MCF 10A (cell line): ENCODE data around the gene DSTN. TPM values are rescaled to one million over a fixed set of nuclear protein-coding genes. Genes with fewer than 3 reads are reported as not detected.

Experiments
- BruUV-seq: library from RNA; stranded (reverse); fragments of 400-500 nt; replicated peaks from 2 replicates; lab custom pipeline; 2021; lab: Mats Ljungman, UMichigan
- CTCF ChIA-PET: fragments of 300-600 bp; sonication (Branson Sonifier 250); formaldehyde crosslinking; extraction: SDS; loops from one replicate; lab custom pipeline; 2021; ENCODE audit warnings: antibody characterized with exemption, inconsistent platforms; lab: Yijun Ruan, JAX
- POLR2A ChIA-PET: fragments of 300-600, 350-650 bp; sonication (Branson Sonifier 250); formaldehyde crosslinking; extraction: SDS; loops from one replicate; lab custom pipeline; 2020; ENCODE audit warnings: antibody characterized with exemption, inconsistent platforms; lab: Yijun Ruan, JAX
- DNase-seq: peaks from one replicate; pipeline ENCODE4 v3.0.0-alpha.2; 2018; ENCODE audit not compliant: unreplicated experiment
- H3K27ac Mint-ChIP-seq: one replicate; pipeline ENCODE4 v1.8.0; 2022; ENCODE audit warnings: mild to moderate bottlenecking, low read depth, mixed read lengths; ENCODE audit not compliant: unreplicated experiment
- H3K27me3 Mint-ChIP-seq: one replicate; pipeline ENCODE4 v1.8.0; 2022; ENCODE audit warnings: mixed read lengths; ENCODE audit not compliant: insufficient read depth, unreplicated experiment
- H3K36me3 Mint-ChIP-seq: one replicate; pipeline ENCODE4 v1.8.0; 2022; ENCODE audit warnings: mild to moderate bottlenecking, moderate library complexity, mixed read lengths; ENCODE audit not compliant: insufficient read depth, unreplicated experiment
- H3K4me1 Mint-ChIP-seq: one replicate; pipeline ENCODE4 v1.8.0; 2022; ENCODE audit warnings: mixed read lengths; ENCODE audit not compliant: insufficient read depth, unreplicated experiment
- H3K4me3 Mint-ChIP-seq: one replicate; pipeline ENCODE4 v1.8.0; 2022; ENCODE audit warnings: mild to moderate bottlenecking, moderate library complexity, mixed read lengths; ENCODE audit not compliant: unreplicated experiment
- H3K9me3 Mint-ChIP-seq: one replicate; pipeline ENCODE4 v1.8.0; 2022; ENCODE audit warnings: mixed read lengths; ENCODE audit not compliant: unreplicated experiment
- CTCF ChIP-seq: fragments of 200-600 bp; IDR thresholded peaks from one replicate; pipeline ENCODE4 v1.8.0; 2022; ENCODE audit warnings: antibody characterized with exemption, mild to moderate bottlenecking; ENCODE audit not compliant: unreplicated experiment
- intact Hi-C: fragments of 100-400 bp; cut with micrococcal nuclease; formaldehyde crosslinking; loops from 2 replicates; pipeline ENCODE4 v1.14.1; 2022
- total RNA-seq: library from RNA; stranded (reverse); gene quantifications from 2 replicates; pipeline ENCODE4 v1.2.3, GENCODE V29; 2022

Gene DSTN
- total RNA-seq, 1 experiment from 2014 or later, result 280 TPM

- peak overlapping the region; percentile 99 for H3K27ac Mint-ChIP-seq
Measured at GRCh38 chr20:17573463-17573862, 3.6 kb downstream of the DSTN start.

GRCh38 chr20:17576215-17576614 is 6.3 kb downstream of the DSTN start:
- Mint-ChIP-seq H3K36me3 (peaks cover 34% of the 10 kb centered on the region), H3K27ac (no peak overlapping the region), H3K9me3 (no peaks in the 10 kb centered on the region), H3K4me3 (no peak overlapping the region), H3K4me1 (peaks cover 45% of the 10 kb centered on the region), H3K27me3 (no peaks in the 10 kb centered on the region)
- CTCF ChIA-PET, result interaction anchor here (0.7 to 3.3 kb wide), 5 partner anchors 10 to 72 kb away, joined by 3 to 12 read pairs (median 3); no protein-coding TSS in a partner anchor
- POLR2A ChIA-PET, result interaction anchor here (1.9 to 8.7 kb wide), 4 partner anchors 11 to 34 kb away, joined by 5 to 340 read pairs (median 9); no protein-coding TSS in a partner anchor
- no peak for DNase-seq
- BruUV-seq, result no TSS peak
- intact Hi-C loops, result no loop called here
- no peak for TF ChIP-seq CTCF

More at GRCh38 chr20:17573463-17573862, 3.6 kb downstream of the DSTN start:
- BruUV-seq, result no TSS peak
- CTCF ChIA-PET, result interaction anchor here (0.6 to 6.3 kb wide), 16 partner anchors 9 to 397 kb away, joined by 3 to 75 read pairs (median 6); partner anchors contain the start of genes BFSP1 and RRBP1
- intact Hi-C loops, result loop anchor here (5.0 kb wide), 1 partner anchor 39 kb away; no protein-coding TSS in a partner anchor
- Mint-ChIP-seq H3K4me3 (peak overlapping the region; percentile 94), H3K27me3 (no peaks in the 10 kb centered on the region), H3K36me3 (peaks cover 38% of the 10 kb centered on the region), H3K4me1 (peaks cover 22% of the 10 kb centered on the region), H3K9me3 (no peaks in the 10 kb centered on the region)
- no peak for TF ChIP-seq CTCF
- POLR2A ChIA-PET, result interaction anchor here (0.7 to 8.7 kb wide), 14 partner anchors 10 to 1015 kb away, joined by 3 to 348 read pairs (median 30); partner anchors contain the start of genes BFSP1, MGME1, RRBP1 and SNX5
- no peak for DNase-seq

GRCh38 chr20:17579369-17580039 is 9.6 kb downstream of the DSTN start:
- Mint-ChIP-seq H3K27me3 (no peaks in the 10 kb centered on the region), H3K4me3 (no peak overlapping the region), H3K4me1 (peaks cover 27% of the 10 kb centered on the region), H3K36me3 (peaks cover 33% of the 10 kb centered on the region), H3K27ac (peak overlapping the region; percentile 64), H3K9me3 (no peaks in the 10 kb centered on the region)
- no peak for TF ChIP-seq CTCF
- no TSS peak for BruUV-seq
- peak; percentile 28 for DNase-seq
- ChIA-PET CTCF (interaction anchor here (0.5 to 2.1 kb wide), 7 partner anchors 11 to 340 kb away, joined by 3 to 11 read pairs (median 4); no protein-coding TSS in a partner anchor), POLR2A (interaction anchor here (0.9 to 9.3 kb wide), 6 partner anchors 7 to 37 kb away, joined by 3 to 168 read pairs (median 4); partner anchors contain the start of gene DSTN)
- intact Hi-C loops, result no loop called here

- Mint-ChIP-seq H3K9me3 (no peaks in the 10 kb centered on the region), H3K4me1 (peaks cover 39% of the 10 kb centered on the region), H3K36me3 (peaks cover 29% of the 10 kb centered on the region), H3K27me3 (no peaks in the 10 kb centered on the region), H3K4me3 (no peak overlapping the region), H3K27ac (peak overlapping the region; percentile 6)
- intact Hi-C loops, result no loop called here
- no peak for TF ChIP-seq CTCF
- POLR2A ChIA-PET, result interaction anchor here (0.6 to 9.3 kb wide), 7 partner anchors 9 to 409 kb away, joined by 3 to 168 read pairs (median 3); partner anchors contain the start of gene DSTN
- no TSS peak for BruUV-seq
- no peak for DNase-seq
- CTCF ChIA-PET, result interaction anchor here (0.7 to 2.1 kb wide), 8 partner anchors 9 to 385 kb away, joined by 3 to 11 read pairs (median 3); partner anchors contain the start of gene DSTN
Measured at GRCh38 chr20:17580895-17581294, 11.0 kb downstream of the DSTN start.
